ENCODE measurements around the gene FAM151A. TPM values are rescaled to one million over a fixed set of nuclear protein-coding genes. Genes with fewer than 3 reads are reported as not detected.

FAM151A gene
- total RNA-seq, 4 donors from 2014 or later = 0.34 to 0.82 TPM; not detected in 2

GRCh38 chr1:54572542-54572850 lies 50.8 kb downstream of the FAM151A start:
- no peak for TF ChIP-seq CTCF (IDR thresholded peaks at IDR 0.05; ENCODE audit: low read depth)

- TF ChIP-seq CTCF (IDR thresholded peaks at IDR 0.05; ENCODE audit: low read depth) = no peak
Observed at GRCh38 chr1:54571803-54572541, 51.4 kb downstream of the FAM151A start.

GRCh38 chr1:54571326-54571725 lies 52.0 kb downstream of the FAM151A start:
- TF ChIP-seq CTCF (IDR thresholded peaks at IDR 0.05; ENCODE audit: low read depth) = no peak

- TF ChIP-seq CTCF (IDR thresholded peaks at IDR 0.05; ENCODE audit: low read depth) = no peak
Observed at GRCh38 chr1:54570161-54570560, 53.2 kb downstream of the FAM151A start.

- no peak for TF ChIP-seq CTCF (IDR thresholded peaks at IDR 0.05; ENCODE audit: low read depth)
Observed at GRCh38 chr1:54569339-54569738, 54.0 kb downstream of the FAM151A start.

- TF ChIP-seq CTCF (IDR thresholded peaks at IDR 0.05; ENCODE audit: low read depth) = no peak
Observed at GRCh38 chr1:54567961-54568360, 55.4 kb downstream of the FAM151A start.

- TF ChIP-seq CTCF (IDR thresholded peaks at IDR 0.05; ENCODE audit: low read depth) = no peak
Observed at GRCh38 chr1:54566438-54567141, 56.7 kb downstream of the FAM151A start.

All from subcutaneous adipose tissue (tissue), 4 donors.